NOMO-1 treated with dmso at 0.1 percent for 144 hours (cell line): Measurements from ENCODE around the gene IFT74.

Experiments used
- DNase-seq: peaks from one replicate; lab custom pipeline; 2025; ENCODE audit not compliant: unreplicated experiment; lab: John Stamatoyannopoulos, UW

Gene IFT74

GRCh38 chr9:26973989-26974388 lies 17.8 kb downstream of the IFT74 start:
- DNase-seq, result no peak

GRCh38 chr9:26974927-26975326 lies 18.7 kb downstream of the IFT74 start:
- DNase-seq, result no peak

GRCh38 chr9:26975728-26976707 lies 19.8 kb downstream of the IFT74 start:
- DNase-seq, result no peak

- no peak for DNase-seq
Observed at GRCh38 chr9:26983340-26983739, 27.1 kb downstream of the IFT74 start.

GRCh38 chr9:26995810-26996209 lies 39.6 kb downstream of the IFT74 start:
- DNase-seq, result no peak

- no peak for DNase-seq
Observed at GRCh38 chr9:27003426-27004077, 47.3 kb downstream of the IFT74 start.

GRCh38 chr9:27005491-27005890 lies 49.3 kb downstream of the IFT74 start, which contains the start of gene LRRC19:
LRRC19 (minus strand) TSS chr9:27005672; CDS start chr9:26999694, 5,978 bp downstream.
- DNase-seq, result no peak

GRCh38 chr9:27019589-27019988 lies 63.4 kb downstream of the IFT74 start:
- DNase-seq, result no peak

- no peak for DNase-seq
Observed at GRCh38 chr9:27022920-27023319, 66.7 kb downstream of the IFT74 start.

- DNase-seq, result no peak
Observed at GRCh38 chr9:27029186-27029585, 73.0 kb downstream of the IFT74 start.

- no peak for DNase-seq
Observed at GRCh38 chr9:27033815-27034403, 77.7 kb downstream of the IFT74 start.

- DNase-seq, result no peak
Observed at GRCh38 chr9:27037499-27037898, 81.3 kb downstream of the IFT74 start.

- no peak for DNase-seq
Observed at GRCh38 chr9:27041746-27042145, 85.5 kb downstream of the IFT74 start.

- no peak for DNase-seq
Observed at GRCh38 chr9:27042476-27042875, 86.3 kb downstream of the IFT74 start.

GRCh38 chr9:27043176-27043575 lies 87.0 kb downstream of the IFT74 start:
- DNase-seq, result no peak

GRCh38 chr9:27047136-27047535 lies 90.9 kb downstream of the IFT74 start:
- no peak for DNase-seq

GRCh38 chr9:27053369-27054022 lies 97.3 kb downstream of the IFT74 start:
- no peak for DNase-seq

GRCh38 chr9:27054125-27054524 lies 97.9 kb downstream of the IFT74 start:
- no peak for DNase-seq

- DNase-seq, result no peak
Observed at GRCh38 chr9:27054841-27055240, 98.6 kb downstream of the IFT74 start.

- DNase-seq, result no peak
Observed at GRCh38 chr9:27059412-27059811, 103.2 kb downstream of the IFT74 start.

- no peak for DNase-seq
Observed at GRCh38 chr9:27059907-27060306, 103.7 kb downstream of the IFT74 start.
